Left lung (tissue), 10 donors: Measurements from ENCODE around the gene LAMA4. TPM values are rescaled to one million over a fixed set of nuclear protein-coding genes. Genes with fewer than 3 reads are reported as not detected.

ENCODE experiments used
- ATAC-seq: fragments of 200-7000 bp; cut with Tn5 transposase; one replicate; pipeline ENCODE4 v1.9.1; 2020; ENCODE audit warnings: moderate library complexity
- DNase-seq, 4 donors: peaks; one replicate each; pipeline ENCODE4 v3.0.0-alpha.2; 2013 to 2020
- H3K27ac ChIP-seq, 2 donors: fragments of 200-600 bp; sonication (generic) in 1 of 2; one replicate each; pipeline versions ENCODE4 v1.5.0 to v1.8.0; 2020 to 2021
- H3K27me3 ChIP-seq, 2 donors: fragments of 200-600 bp; sonication (generic) in 1 of 2; one replicate each; pipeline versions ENCODE4 v1.5.0 to v1.8.0; 2020 to 2021
- H3K36me3 ChIP-seq, 2 donors: fragments of 200-600 bp; sonication (generic) in 1 of 2; one replicate each; pipeline versions ENCODE4 v1.5.0 to v1.8.0; 2020 to 2021
- H3K4me1 ChIP-seq, 2 donors: fragments of 200-600 bp; one replicate each; pipeline ENCODE4 v1.8.0; 2021
- H3K4me3 ChIP-seq, 2 donors: fragments of 200-600 bp; sonication (generic) in 1 of 2; one replicate each; pipeline versions ENCODE4 v1.5.0 to v1.8.0; 2020 to 2021; ENCODE audit warnings: mild to moderate bottlenecking in 1 of 2
- H3K9me3 ChIP-seq, 2 donors: fragments of 200-600 bp; sonication (generic) in 1 of 2; one replicate each; pipeline versions ENCODE4 v1.5.0 to v1.8.0; 2020 to 2021
- intact Hi-C, 2 donors: fragments of 100-400 bp; cut with DNase I; formaldehyde crosslinking; loops; one replicate each; pipeline versions ENCODE4 v1.11.2 to v1.14.2; 2022
- polyA plus RNA-seq, 6 donors: library from polyadenylated mRNA; unstranded; fragments of 120-200 nt; gene quantifications; one replicate each; pipeline ENCODE4 v1.2.1, GENCODE V29; 2013; ENCODE audit not compliant: insufficient read length in 6 of 6
- total RNA-seq, 2 donors: library from RNA; stranded (reverse); fragmentation: NEBNext Ultra II Directional; extraction: Animal tissue kit (Norgen Biotek cat#: 25700); gene quantifications; one replicate each; pipeline ENCODE4 v1.2.1, GENCODE V29; 2021
- TF ChIP-seq, protein P1 (sequence below), 2 donors: fragments of 200-600 bp; sonication (generic) in 1 of 2; IDR thresholded peaks; one replicate each; pipeline versions ENCODE4 v1.5.0 to v1.8.0; 2021; ENCODE audit warnings: antibody characterized with exemption in 2 of 2
- donor health status: DM: no; HTN: yes; CAD: no.
- donor health status: DM: no; HTN: no; CAD: no.

Gene LAMA4
- total and polyA plus RNA-seq, 8 donors, result 87.5 to 258 (median 216) TPM

DNA sequence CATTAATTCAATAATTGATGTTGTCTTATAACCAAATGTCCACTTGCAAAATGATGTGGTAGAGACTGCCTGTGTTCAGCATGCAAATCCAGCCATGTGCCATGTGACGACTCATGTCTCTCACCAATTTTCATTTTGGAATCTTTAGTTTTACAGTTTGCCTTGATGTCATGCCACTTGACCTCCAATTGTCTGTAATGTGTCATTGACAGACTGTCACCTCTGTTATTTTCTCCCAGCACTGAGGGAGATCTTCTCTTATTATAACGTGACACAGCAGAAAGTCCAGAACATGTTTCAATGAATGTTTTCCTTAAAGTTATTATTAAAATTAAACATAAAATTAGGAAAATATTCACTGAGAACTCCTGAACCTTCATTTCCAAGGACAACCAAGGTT lies 56.7 kb downstream of the LAMA4 start:
- ATAC-seq (no peak), DNase-seq (no peak)
- H3K4me1 ChIP-seq, result no peaks in the 10 kb centered on the region
- H3K27me3 ChIP-seq, result no peaks in the 10 kb centered on the region
- no peak overlapping the region for H3K27ac ChIP-seq
- no peak overlapping the region for H3K4me3 ChIP-seq
- H3K36me3 ChIP-seq, result no peaks in the 10 kb centered on the region
- TF ChIP-seq, protein P1, sequence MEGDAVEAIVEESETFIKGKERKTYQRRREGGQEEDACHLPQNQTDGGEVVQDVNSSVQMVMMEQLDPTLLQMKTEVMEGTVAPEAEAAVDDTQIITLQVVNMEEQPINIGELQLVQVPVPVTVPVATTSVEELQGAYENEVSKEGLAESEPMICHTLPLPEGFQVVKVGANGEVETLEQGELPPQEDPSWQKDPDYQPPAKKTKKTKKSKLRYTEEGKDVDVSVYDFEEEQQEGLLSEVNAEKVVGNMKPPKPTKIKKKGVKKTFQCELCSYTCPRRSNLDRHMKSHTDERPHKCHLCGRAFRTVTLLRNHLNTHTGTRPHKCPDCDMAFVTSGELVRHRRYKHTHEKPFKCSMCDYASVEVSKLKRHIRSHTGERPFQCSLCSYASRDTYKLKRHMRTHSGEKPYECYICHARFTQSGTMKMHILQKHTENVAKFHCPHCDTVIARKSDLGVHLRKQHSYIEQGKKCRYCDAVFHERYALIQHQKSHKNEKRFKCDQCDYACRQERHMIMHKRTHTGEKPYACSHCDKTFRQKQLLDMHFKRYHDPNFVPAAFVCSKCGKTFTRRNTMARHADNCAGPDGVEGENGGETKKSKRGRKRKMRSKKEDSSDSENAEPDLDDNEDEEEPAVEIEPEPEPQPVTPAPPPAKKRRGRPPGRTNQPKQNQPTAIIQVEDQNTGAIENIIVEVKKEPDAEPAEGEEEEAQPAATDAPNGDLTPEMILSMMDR (IDR thresholded peaks at IDR 0.05), result no peak
- intact Hi-C loops, result no loop called here
- H3K9me3 ChIP-seq, result no peaks in the 10 kb centered on the region

DNA sequence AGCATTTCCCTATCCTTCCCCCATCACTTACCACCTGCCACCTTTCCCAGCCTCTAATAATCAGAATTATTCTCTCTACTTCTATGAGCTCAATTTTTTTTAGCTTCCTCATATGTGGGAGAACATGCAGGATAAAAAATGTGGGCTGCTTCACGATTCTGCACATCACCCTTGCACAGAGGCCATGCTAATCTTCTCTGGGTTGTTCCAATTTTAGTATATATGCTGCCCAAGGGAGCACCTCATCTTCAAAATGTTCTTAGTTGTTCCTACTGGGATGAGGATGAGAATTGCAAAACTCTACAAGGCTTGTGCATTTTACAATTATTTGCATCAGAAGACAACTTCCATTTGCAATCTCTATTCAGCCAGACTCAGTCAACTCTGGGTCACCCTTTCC lies 58.1 kb downstream of the LAMA4 start:
- Histone ChIP-seq H3K4me1 (no peaks in the 10 kb centered on the region), H3K27ac (no peak overlapping the region), H3K9me3 (no peaks in the 10 kb centered on the region), H3K4me3 (no peak overlapping the region), H3K36me3 (peaks cover 0 to 3% of the 10 kb centered on the region in 2 donors), H3K27me3 (no peaks in the 10 kb centered on the region)
- ATAC-seq, result no peak
- intact Hi-C loops, result no loop called here
- no peak for DNase-seq
- TF ChIP-seq, protein P1 (IDR thresholded peaks at IDR 0.05), result no peak

DNA sequence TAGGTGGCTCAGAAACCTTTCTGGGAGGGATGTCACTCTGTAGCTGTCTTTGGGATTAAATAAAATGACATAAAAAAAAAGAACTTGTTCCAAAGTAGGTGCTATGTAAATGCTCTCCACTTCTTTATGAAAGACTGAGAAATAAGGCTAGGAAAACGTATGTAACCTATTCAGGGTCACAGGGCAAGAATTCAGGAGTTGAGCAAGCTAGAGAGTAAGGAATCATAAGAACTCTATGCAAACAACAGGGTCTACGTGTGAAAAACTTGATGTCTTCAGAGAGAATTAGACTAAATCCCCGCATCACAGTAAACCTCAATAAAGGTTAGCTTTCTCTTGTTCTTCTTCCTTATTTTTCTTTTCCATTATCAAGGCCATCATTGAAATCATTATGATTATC lies 59.2 kb downstream of the LAMA4 start:
- Histone ChIP-seq H3K4me1 (no peaks in the 10 kb centered on the region), H3K36me3 (peaks cover 0 to 4% of the 10 kb centered on the region in 2 donors), H3K9me3 (no peaks in the 10 kb centered on the region), H3K27me3 (no peaks in the 10 kb centered on the region), H3K27ac (no peak overlapping the region), H3K4me3 (no peak overlapping the region)
- ATAC-seq (no peak), DNase-seq (no peak)
- intact Hi-C loops, result no loop called here
- TF ChIP-seq, protein P1 (IDR thresholded peaks at IDR 0.05), result no peak

DNA sequence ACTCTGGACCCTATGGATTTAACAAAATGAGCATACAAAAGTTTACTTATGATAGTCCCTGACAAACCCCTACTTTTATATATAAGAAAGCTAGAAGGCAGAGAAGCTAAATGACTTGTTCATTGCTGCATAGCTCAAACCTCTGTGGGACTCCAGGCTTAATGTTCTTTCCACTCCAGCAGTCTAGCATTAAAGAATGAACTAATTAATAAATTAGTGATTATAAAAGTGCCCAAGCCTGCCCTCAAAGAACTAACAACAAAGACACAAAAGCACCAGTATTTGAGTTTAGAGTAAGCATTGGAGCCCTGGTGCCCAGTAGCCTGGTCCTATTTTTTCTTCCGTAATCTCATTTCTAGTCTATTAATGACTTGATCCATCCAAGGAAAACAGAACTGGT lies 59.9 kb downstream of the LAMA4 start:
- TF ChIP-seq, protein P1 (IDR thresholded peaks at IDR 0.05), result no peak
- no peaks in the 10 kb centered on the region for H3K27me3 ChIP-seq
- peaks cover 0 to 4% of the 10 kb centered on the region in 2 donors for H3K36me3 ChIP-seq
- H3K4me1 ChIP-seq, result no peaks in the 10 kb centered on the region
- no peaks in the 10 kb centered on the region for H3K9me3 ChIP-seq
- intact Hi-C loops, result no loop called here
- no peak for ATAC-seq
- no peak overlapping the region for H3K27ac ChIP-seq
- H3K4me3 ChIP-seq, result no peak overlapping the region
- DNase-seq, result no peak

DNA sequence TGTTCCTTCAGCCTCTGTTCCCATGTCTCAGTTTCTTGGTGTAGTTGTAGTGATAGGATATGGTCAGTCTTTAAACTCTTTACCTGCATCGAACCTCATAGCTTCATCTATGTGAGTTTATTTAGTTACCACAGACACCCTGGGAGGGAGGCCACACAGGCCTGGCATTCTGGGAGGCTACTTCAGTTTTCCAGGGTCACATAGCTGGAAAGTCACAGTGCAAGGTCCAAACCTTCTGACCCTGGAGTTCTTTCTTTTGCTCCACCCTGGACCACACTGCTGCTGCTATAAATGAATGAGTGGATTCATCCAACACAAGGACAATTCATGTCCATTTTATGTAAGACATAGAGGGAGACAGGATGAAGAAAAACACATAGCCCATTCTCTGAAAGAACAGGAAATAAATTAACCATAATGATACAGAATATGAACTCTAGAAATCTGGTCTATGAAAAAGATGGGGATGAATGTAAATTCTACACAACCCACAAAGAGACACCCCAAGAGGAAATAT lies 60.8 kb downstream of the LAMA4 start:
- H3K27me3 ChIP-seq, result no peaks in the 10 kb centered on the region
- H3K9me3 ChIP-seq, result no peaks in the 10 kb centered on the region
- TF ChIP-seq, protein P1 (IDR thresholded peaks at IDR 0.05), result no peak
- H3K36me3 ChIP-seq, result peaks cover 0 to 4% of the 10 kb centered on the region in 2 donors
- H3K4me1 ChIP-seq, result no peaks in the 10 kb centered on the region
- H3K4me3 ChIP-seq, result no peak overlapping the region
- no peak for DNase-seq
- H3K27ac ChIP-seq, result no peak overlapping the region
- intact Hi-C loops, result no loop called here
- ATAC-seq, result no peak
